Measurements from ENCODE around the gene ANAPC15.
A peak's percentile ranks its signal among the peaks of the same experiment; 100 is the strongest.

The ANAPC15 gene

DNA sequence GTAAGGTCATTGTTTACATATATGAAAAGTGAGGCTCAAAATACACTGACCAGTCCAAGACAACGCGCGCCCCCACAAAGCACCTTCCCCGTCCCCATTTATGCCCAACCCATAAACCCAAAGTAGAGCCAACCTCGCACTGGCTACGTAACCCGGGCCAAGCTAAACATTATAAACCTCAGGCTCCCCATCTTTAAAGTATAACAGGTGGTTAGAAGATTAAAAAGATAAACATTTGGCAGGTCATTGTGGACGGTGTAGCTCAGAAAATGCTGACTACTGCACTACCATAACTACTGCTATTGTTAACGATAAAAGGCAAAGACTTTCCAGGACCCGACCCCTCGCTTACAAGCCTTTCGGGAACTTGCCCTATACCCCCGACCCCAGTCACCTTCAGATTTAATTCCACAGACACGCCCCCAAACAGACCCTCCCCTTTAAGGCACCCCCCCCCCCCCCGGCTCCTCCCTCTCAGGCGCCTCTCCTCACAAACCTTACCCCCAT lies 32.6 kb downstream of the ANAPC15 start:
- Histone ChIP-seq H3K4me1 (ENCODE audit: control insufficient read depth in 1 of 2, insufficient read depth in 2 of 2, low read length in 2 of 2) (peaks cover 11 to 12% of the 10 kb centered on the region in 2 experiments), H2AK5ac (ENCODE audit: low read length) (peak overlapping the region; percentile 52), H3K14ac (ENCODE audit: low read length) (peak overlapping the region; percentile 38), H2AFZ (ENCODE audit: insufficient read depth, low read length, poor library complexity) (peak overlapping the region; percentile 77), H3K4ac (ENCODE audit: low read depth, low read length) (peak overlapping the region; percentile 90), H2BK12ac (ENCODE audit: low read length) (peak overlapping the region; percentile 27), H4K12ac (ENCODE audit: low read depth, low read length) (peak overlapping the region; percentile 8), H4K8ac (ENCODE audit: low read depth, low read length) (peak overlapping the region; percentile 68), H3K4me3 (ENCODE audit: low read depth, low read length) (peak overlapping the region; percentile 92), H3K23ac (ENCODE audit: low read length) (no peak overlapping the region), H3K36me3 (ENCODE audit: control insufficient read depth in 1 of 2, insufficient read depth in 2 of 2, low read length in 2 of 2) (peaks cover 0 to 2% of the 10 kb centered on the region in 2 experiments), H3K4me2 (ENCODE audit: low read length) (peak overlapping the region; percentile 95), H3K18ac (ENCODE audit: low read length) (no peak overlapping the region), H2BK120ac (ENCODE audit: insufficient read depth, low read length, poor library complexity) (peak overlapping the region; percentile 35), H3K79me2 (ENCODE audit: control insufficient read depth, insufficient read depth, low read length, poor library complexity) (peaks cover 14% of the 10 kb centered on the region), H3K9me3 (ENCODE audit: insufficient read depth, low read depth, low read length) (no peaks in the 10 kb centered on the region), H3K27me3 (ENCODE audit: insufficient read depth, low read length) (no peaks in the 10 kb centered on the region), H2BK5ac (ENCODE audit: low read depth, low read length, poor library complexity) (peak overlapping the region; percentile 85), H4K91ac (ENCODE audit: low read depth, low read length) (peak overlapping the region; percentile 64), H3K79me1 (ENCODE audit: low read length) (peaks cover 12% of the 10 kb centered on the region), H3K9ac (ENCODE audit: low read length) (peak overlapping the region; percentile 95), H3K27ac (ENCODE audit: low read depth, low read length) (peak overlapping the region; percentile 81)
- DNase-seq, result peak in 1 of 2 donors; percentile 47
- no CpG with 5 or more reads among the region's 16 CpGs for WGBS (ENCODE audit: extremely low coverage, insufficient coverage, insufficient read length)

DNA sequence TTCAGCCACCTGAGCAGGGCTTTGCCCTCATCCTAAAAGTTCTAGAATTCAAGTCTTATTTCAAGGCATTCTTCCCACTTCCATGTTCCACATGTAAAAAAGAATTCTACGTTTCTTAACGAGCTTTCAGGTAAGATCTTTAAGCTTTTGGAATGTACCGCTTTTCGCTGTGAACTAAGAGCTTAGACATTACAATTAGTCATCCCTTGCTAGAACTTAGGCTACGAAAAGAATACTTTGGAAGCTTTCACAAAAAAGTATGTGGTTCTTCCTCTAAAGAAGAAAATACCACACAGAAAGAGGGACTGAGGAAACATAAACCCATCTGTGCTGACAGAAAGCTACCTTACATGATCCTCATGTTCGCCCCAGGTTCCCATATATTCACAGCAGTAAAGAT lies 34.0 kb downstream of the ANAPC15 start:
- no peak overlapping the region for H3K23ac ChIP-seq (ENCODE audit: low read length)
- H3K4me1 ChIP-seq (ENCODE audit: control insufficient read depth in 1 of 2, insufficient read depth in 2 of 2, low read length in 2 of 2), result peaks cover 12 to 13% of the 10 kb centered on the region in 2 experiments
- H3K4ac ChIP-seq (ENCODE audit: low read depth, low read length), result peak overlapping the region; percentile 26
- H4K12ac ChIP-seq (ENCODE audit: low read depth, low read length), result no peak overlapping the region
- no peak overlapping the region for H4K91ac ChIP-seq (ENCODE audit: low read depth, low read length)
- no peaks in the 10 kb centered on the region for H3K9me3 ChIP-seq (ENCODE audit: insufficient read depth, low read depth, low read length)
- H3K79me2 ChIP-seq (ENCODE audit: control insufficient read depth, insufficient read depth, low read length, poor library complexity), result peaks cover 16% of the 10 kb centered on the region
- H3K4me2 ChIP-seq (ENCODE audit: low read length), result no peak overlapping the region
- peak; percentile 36 to 95 for DNase-seq
- no peak overlapping the region for H3K18ac ChIP-seq (ENCODE audit: low read length)
- H2BK120ac ChIP-seq (ENCODE audit: insufficient read depth, low read length, poor library complexity), result no peak overlapping the region
- H3K79me1 ChIP-seq (ENCODE audit: low read length), result peaks cover 12% of the 10 kb centered on the region
- no peak overlapping the region for H3K14ac ChIP-seq (ENCODE audit: low read length)
- no CpG with 5 or more reads among the region's 6 CpGs for WGBS (ENCODE audit: extremely low coverage, insufficient coverage, insufficient read length)
- no peaks in the 10 kb centered on the region for H3K27me3 ChIP-seq (ENCODE audit: insufficient read depth, low read length)
- no peak overlapping the region for H2BK5ac ChIP-seq (ENCODE audit: low read depth, low read length, poor library complexity)
- H3K36me3 ChIP-seq (ENCODE audit: control insufficient read depth in 1 of 2, insufficient read depth in 2 of 2, low read length in 2 of 2), result peaks cover 0 to 2% of the 10 kb centered on the region in 2 experiments
- no peak overlapping the region for H3K9ac ChIP-seq (ENCODE audit: low read length)
- no peak overlapping the region for H4K8ac ChIP-seq (ENCODE audit: low read depth, low read length)
- H2BK12ac ChIP-seq (ENCODE audit: low read length), result no peak overlapping the region
- peak overlapping the region; percentile 27 for H3K27ac ChIP-seq (ENCODE audit: low read depth, low read length)
- no peak overlapping the region for H3K4me3 ChIP-seq (ENCODE audit: low read depth, low read length)
- no peak overlapping the region for H2AK5ac ChIP-seq (ENCODE audit: low read length)
- H2AFZ ChIP-seq (ENCODE audit: insufficient read depth, low read length, poor library complexity), result no peak overlapping the region

GRCh38 chr11:72075756-72076155 lies 36.7 kb downstream of the ANAPC15 start:
- H2AK5ac ChIP-seq (ENCODE audit: low read length), result no peak overlapping the region
- H3K4me1 ChIP-seq (ENCODE audit: control insufficient read depth in 1 of 2, insufficient read depth in 2 of 2, low read length in 2 of 2), result peaks cover 13 to 19% of the 10 kb centered on the region in 2 experiments
- H4K91ac ChIP-seq (ENCODE audit: low read depth, low read length), result no peak overlapping the region
- H3K36me3 ChIP-seq (ENCODE audit: control insufficient read depth in 1 of 2, insufficient read depth in 2 of 2, low read length in 2 of 2), result peaks cover 0 to 2% of the 10 kb centered on the region in 2 experiments
- H3K23ac ChIP-seq (ENCODE audit: low read length), result no peak overlapping the region
- H2AFZ ChIP-seq (ENCODE audit: insufficient read depth, low read length, poor library complexity), result no peak overlapping the region
- H4K8ac ChIP-seq (ENCODE audit: low read depth, low read length), result no peak overlapping the region
- no peak overlapping the region for H3K18ac ChIP-seq (ENCODE audit: low read length)
- H4K12ac ChIP-seq (ENCODE audit: low read depth, low read length), result no peak overlapping the region
- no peak overlapping the region for H3K14ac ChIP-seq (ENCODE audit: low read length)
- H3K79me1 ChIP-seq (ENCODE audit: low read length), result peaks cover 15% of the 10 kb centered on the region
- H2BK120ac ChIP-seq (ENCODE audit: insufficient read depth, low read length, poor library complexity), result no peak overlapping the region
- no peak overlapping the region for H2BK5ac ChIP-seq (ENCODE audit: low read depth, low read length, poor library complexity)
- peaks cover 14% of the 10 kb centered on the region for H3K79me2 ChIP-seq (ENCODE audit: control insufficient read depth, insufficient read depth, low read length, poor library complexity)
- no peak overlapping the region for H3K4me3 ChIP-seq (ENCODE audit: low read depth, low read length)
- no peak overlapping the region for H3K9ac ChIP-seq (ENCODE audit: low read length)
- no CpG with 5 or more reads among the region's 4 CpGs for WGBS (ENCODE audit: extremely low coverage, insufficient coverage, insufficient read length)
- no peaks in the 10 kb centered on the region for H3K27me3 ChIP-seq (ENCODE audit: insufficient read depth, low read length)
- no peaks in the 10 kb centered on the region for H3K9me3 ChIP-seq (ENCODE audit: insufficient read depth, low read depth, low read length)
- peak overlapping the region; percentile 60 for H3K4ac ChIP-seq (ENCODE audit: low read depth, low read length)
- no peak overlapping the region for H3K27ac ChIP-seq (ENCODE audit: low read depth, low read length)
- H3K4me2 ChIP-seq (ENCODE audit: low read length), result no peak overlapping the region
- peak; percentile 67 to 75 for DNase-seq
- H2BK12ac ChIP-seq (ENCODE audit: low read length), result no peak overlapping the region

- Histone ChIP-seq H3K9me3 (ENCODE audit: insufficient read depth, low read depth, low read length) (no peaks in the 10 kb centered on the region), H4K12ac (ENCODE audit: low read depth, low read length) (no peak overlapping the region), H3K79me1 (ENCODE audit: low read length) (peaks cover 16% of the 10 kb centered on the region), H3K23ac (ENCODE audit: low read length) (no peak overlapping the region), H2BK5ac (ENCODE audit: low read depth, low read length, poor library complexity) (peak overlapping the region; percentile 0), H3K4me3 (ENCODE audit: low read depth, low read length) (no peak overlapping the region), H3K36me3 (ENCODE audit: control insufficient read depth in 1 of 2, insufficient read depth in 2 of 2, low read length in 2 of 2) (peaks cover 0 to 5% of the 10 kb centered on the region in 2 experiments), H3K9ac (ENCODE audit: low read length) (no peak overlapping the region), H3K4ac (ENCODE audit: low read depth, low read length) (peak overlapping the region; percentile 26), H3K27me3 (ENCODE audit: insufficient read depth, low read length) (no peaks in the 10 kb centered on the region), H2BK120ac (ENCODE audit: insufficient read depth, low read length, poor library complexity) (peak overlapping the region; percentile 54), H2BK12ac (ENCODE audit: low read length) (no peak overlapping the region), H4K8ac (ENCODE audit: low read depth, low read length) (peak overlapping the region; percentile 62), H3K4me2 (ENCODE audit: low read length) (no peak overlapping the region), H3K14ac (ENCODE audit: low read length) (no peak overlapping the region), H2AFZ (ENCODE audit: insufficient read depth, low read length, poor library complexity) (no peak overlapping the region), H3K4me1 (ENCODE audit: control insufficient read depth in 1 of 2, insufficient read depth in 2 of 2, low read length in 2 of 2) (peaks cover 17 to 19% of the 10 kb centered on the region in 2 experiments), H3K79me2 (ENCODE audit: control insufficient read depth, insufficient read depth, low read length, poor library complexity) (peaks cover 15% of the 10 kb centered on the region), H2AK5ac (ENCODE audit: low read length) (peak overlapping the region; percentile 49), H4K91ac (ENCODE audit: low read depth, low read length) (peak overlapping the region; percentile 28), H3K27ac (ENCODE audit: low read depth, low read length) (no peak overlapping the region), H3K18ac (ENCODE audit: low read length) (peak overlapping the region; percentile 31)
- no CpG with 5 or more reads among the region's 1 CpG for WGBS (ENCODE audit: extremely low coverage, insufficient coverage, insufficient read length)
- DNase-seq, result no peak
Observed at GRCh38 chr11:72075109-72075508, 37.4 kb downstream of the ANAPC15 start.

Data from trophoblast cell (in vitro differentiated cells and primary cell).